Measurements from ENCODE around the gene ACOT13.
"Not testable (repeated sequence)": the region's sequence is repeated elsewhere in the genome, so short reads cannot be mapped to it uniquely, and the experiment has no call there.

The ACOT13 gene

GRCh38 chr6:24692848-24693592 lies 26.1 kb downstream of the ACOT13 start:
- DNase-seq = no peak

DNA sequence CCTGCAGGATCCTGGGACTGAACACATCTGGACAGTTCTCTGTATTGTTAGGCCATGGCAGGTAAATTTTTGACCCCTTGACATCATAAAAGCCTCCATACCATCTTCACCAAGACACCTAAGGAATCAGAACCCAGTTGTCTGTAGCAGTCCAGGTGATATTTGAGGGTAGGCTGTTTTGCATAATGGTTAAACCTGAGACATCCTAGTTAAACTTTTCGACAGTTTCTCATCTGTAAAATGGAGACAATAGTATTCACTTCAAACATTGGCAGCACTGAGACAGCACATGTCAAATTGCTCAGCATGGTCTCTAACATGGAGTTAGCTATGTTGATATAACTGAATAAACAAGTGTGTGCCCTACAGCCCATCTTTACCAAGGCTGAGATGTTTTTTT lies 27.3 kb downstream of the ACOT13 start:
- DNase-seq = no peak

DNA sequence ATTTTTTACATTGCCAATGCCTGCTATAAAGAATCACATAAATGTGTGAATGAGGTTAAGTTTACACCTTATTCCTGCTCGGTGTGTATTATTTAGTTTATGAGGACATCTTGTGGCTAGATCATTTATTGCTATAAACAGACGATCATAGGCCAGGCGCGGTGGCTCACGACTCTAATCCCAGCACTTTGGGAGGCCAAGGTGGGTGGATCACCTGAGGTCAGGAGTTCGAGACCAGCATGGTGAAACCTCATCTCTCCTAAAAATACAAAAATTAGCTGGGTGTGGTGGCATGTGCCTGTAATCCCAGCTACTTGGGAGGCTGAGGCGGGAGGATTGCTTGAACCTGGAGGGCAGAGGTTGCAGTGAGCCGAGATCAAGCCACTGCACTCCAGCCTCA lies 28.8 kb downstream of the ACOT13 start:
- DNase-seq = peak; percentile 60

- DNase-seq = no peak
Observed at GRCh38 chr6:24696097-24696496, 29.2 kb downstream of the ACOT13 start.

- DNase-seq = no peak
Observed at GRCh38 chr6:24699521-24700359, 32.9 kb downstream of the ACOT13 start.

DNA sequence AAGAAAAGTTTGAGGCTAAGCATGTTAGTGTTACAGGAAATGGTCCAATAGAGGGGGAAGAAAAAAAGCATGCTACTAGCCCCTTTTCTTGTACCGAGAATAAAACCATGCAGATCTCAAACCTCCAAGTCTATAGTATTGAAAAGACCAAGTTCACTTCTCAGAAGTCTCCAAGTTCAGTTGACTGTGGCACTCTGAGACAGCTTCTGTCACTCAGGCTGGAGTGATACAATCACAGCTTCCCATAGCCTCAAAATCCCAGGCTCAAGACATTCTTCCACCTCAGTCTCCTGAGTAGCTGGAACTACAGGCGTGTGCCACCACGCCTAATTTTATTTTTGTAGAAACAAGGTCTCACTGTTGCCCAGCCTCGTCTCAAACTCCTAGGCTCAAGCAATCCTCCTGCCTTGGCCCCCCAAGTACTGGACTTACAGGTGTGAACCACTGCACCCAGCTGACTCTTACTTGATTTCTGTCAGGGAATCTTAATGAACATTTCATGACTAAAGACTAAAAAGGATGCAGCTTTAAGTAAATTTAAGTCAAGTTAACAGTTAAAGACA lies 35.9 kb downstream of the ACOT13 start:
- no peak for DNase-seq

DNA sequence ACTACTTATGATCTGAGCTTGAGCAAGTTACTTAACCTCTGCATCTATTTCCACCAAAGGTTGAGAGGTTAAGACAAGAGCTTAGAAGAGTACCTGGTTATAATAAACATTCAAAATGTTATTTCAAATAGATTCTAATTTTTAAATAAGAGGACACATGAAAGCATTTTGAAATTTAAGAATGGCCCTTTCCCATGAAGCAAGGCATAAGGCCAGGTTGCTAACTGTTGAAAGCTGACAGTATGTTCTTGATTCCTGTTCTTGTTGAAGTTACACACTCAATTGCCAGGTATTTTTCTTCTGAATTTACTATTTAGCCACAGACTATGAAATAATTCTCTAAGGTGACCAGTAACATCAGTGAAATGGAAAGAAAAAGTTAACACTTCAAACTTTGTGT lies 37.6 kb downstream of the ACOT13 start:
- no peak for DNase-seq

GRCh38 chr6:24708612-24709011 lies 41.7 kb downstream of the ACOT13 start:
- no peak for DNase-seq

- DNase-seq = no peak
Observed at GRCh38 chr6:24709014-24709711, 42.3 kb downstream of the ACOT13 start.

- DNase-seq = no peak
Observed at GRCh38 chr6:24710519-24711303, 43.8 kb downstream of the ACOT13 start.

DNA sequence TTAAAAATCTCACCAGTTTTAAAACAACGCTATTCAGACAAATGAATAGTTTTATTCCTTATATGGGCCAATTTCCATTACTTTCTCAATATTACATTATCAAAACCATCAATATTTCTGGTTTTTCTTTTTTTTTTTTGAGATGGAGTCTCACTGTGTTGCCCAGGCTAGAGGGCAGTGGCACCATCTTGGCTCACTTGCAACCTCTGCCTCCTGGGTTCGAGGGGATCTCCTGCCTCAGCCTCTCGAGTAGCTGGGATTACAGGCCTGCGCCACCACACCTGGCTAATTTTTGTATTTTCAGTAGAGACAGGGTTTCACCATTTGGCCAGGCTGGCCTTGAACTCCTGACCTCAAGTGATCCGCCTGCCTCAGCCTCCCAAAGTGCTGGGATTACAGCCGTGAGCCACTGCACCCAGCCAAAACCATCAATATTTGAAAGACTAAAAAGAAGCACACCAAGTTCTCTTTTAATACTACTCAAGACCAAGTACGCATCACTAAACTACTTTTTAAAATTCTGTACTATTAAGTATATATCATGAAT lies 49.8 kb downstream of the ACOT13 start:
- DNase-seq = not testable (repeated sequence)

GRCh38 chr6:24718449-24719124 lies 51.7 kb downstream of the ACOT13 start:
- DNase-seq = no peak

DNA sequence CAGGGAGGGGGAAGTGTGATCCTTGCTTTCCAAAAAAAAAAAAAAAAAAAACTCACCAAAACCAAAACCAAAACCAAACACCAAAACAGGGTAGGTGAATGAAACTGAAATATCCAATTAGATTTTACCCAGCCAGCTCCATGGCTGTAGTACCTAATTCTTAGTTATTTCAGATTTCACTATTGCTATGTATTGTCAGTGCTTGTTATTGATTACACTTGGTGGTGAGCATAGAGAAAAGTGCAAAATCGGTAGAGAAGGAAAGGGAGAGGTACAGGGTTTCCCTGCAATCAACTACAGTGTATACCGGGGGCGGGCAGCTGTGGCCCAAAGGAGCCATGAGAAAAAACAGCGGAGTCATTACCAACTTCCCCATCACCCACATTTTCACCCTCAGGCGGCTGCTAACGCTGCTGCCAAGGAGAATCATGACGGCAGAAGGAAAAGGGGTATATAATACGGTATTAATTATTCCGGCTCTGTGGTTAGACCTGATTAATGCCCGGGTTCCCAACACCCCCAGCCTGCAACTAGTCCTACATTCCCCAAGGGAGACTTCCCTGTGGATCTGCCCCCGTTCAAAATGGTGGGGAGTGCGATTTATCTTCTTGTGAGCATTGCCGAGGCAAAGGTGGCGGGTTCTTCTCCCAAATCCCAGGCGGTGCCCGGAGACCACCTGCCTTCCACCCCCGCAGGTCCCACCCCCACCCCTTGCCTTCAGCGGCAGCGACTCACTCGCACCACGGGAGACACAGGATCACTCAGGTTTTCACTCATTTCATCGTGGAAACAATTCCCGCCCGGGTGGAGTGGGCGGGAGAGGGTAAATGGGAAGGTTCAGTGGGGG lies 52.5 kb downstream of the ACOT13 start, which contains the start of gene C6orf62:
TSS of gene C6orf62 (minus strand) at position 30 of the 847 bp plus-strand sequence. CDS start 486 bp downstream, outside the sequence.
- peak; percentile 77 for DNase-seq

GRCh38 chr6:24720131-24720603 lies 53.3 kb downstream of the ACOT13 start:
- DNase-seq = peak; percentile 90

DNA sequence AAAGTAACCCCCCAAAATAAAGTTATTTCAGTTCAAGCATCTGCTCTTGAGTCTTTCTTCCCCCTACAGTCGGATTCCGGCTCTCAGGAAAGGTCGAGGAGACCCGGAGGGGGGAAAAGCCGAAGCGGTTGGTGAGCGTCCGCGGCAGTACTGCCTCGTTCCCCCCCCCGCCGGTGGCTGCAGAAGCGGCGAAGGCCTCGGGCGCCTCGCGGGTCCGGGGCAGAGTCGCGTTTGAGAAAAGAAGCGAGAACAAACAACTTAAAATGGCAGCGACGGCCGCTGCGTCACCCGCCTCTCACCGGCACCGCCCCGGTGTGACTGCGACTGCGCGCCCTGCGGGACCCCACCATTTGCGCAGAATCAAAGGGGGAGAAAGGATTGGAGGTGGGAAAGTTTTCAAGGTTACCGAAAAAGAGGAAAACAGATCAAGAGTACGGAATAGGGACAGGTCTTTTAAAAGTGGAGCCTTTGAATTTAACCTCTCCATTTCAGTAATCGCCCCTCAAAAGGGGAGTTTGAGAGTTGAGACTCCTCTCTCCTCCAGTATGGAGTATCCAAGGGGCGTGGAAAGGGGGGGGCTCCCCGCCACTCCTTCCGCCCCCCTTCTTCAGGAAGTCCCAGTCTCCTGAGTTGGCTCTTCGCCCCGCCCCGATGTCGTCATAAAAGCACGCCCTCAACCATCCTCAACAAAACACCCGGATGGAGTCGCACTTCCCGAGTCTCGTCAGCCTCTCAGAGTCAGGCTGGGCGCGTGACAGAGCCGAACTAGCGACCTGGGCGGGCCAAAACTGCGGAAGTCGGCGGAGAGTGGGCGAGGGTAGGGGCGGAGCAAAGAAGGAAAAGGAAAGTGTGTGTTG lies 54.0 kb downstream of the ACOT13 start:
- DNase-seq = peak; percentile 99

- no peak for DNase-seq
Observed at GRCh38 chr6:24721461-24722215, 54.8 kb downstream of the ACOT13 start.

- DNase-seq = no peak
Observed at GRCh38 chr6:24723270-24723669, 56.4 kb downstream of the ACOT13 start.

- DNase-seq = not testable (repeated sequence)
Observed at GRCh38 chr6:24730653-24731052, 63.8 kb downstream of the ACOT13 start.
